NCI-H748 treated with DMSO at 0.1 percent for 48 hours (cell line): ENCODE measurements around the gene FGF19.
A peak's percentile ranks its signal among the peaks of the same experiment; 100 is the strongest.

Experiments
- DNase-seq: peaks from one replicate; lab custom pipeline; 2025; lab: John Stamatoyannopoulos, UW

The FGF19 gene

GRCh38 chr11:69670158-69670845 is 33.5 kb downstream of the FGF19 start:
- DNase-seq = peak; percentile 54

GRCh38 chr11:69669486-69669885 is 34.3 kb downstream of the FGF19 start:
- no peak for DNase-seq

- peak; percentile 68 for DNase-seq
Measured at GRCh38 chr11:69667619-69668604, 35.9 kb downstream of the FGF19 start.

- no peak for DNase-seq
Measured at GRCh38 chr11:69666752-69667536, 36.9 kb downstream of the FGF19 start.

GRCh38 chr11:69666261-69666660 is 37.6 kb downstream of the FGF19 start:
- DNase-seq = no peak

- no peak for DNase-seq
Measured at GRCh38 chr11:69665669-69666068, 38.2 kb downstream of the FGF19 start.

GRCh38 chr11:69664901-69665300 is 38.9 kb downstream of the FGF19 start:
- DNase-seq = no peak

GRCh38 chr11:69664103-69664775 is 39.6 kb downstream of the FGF19 start:
- DNase-seq = no peak

GRCh38 chr11:69663326-69663725 is 40.5 kb downstream of the FGF19 start:
- no peak for DNase-seq

GRCh38 chr11:69662806-69663205 is 41.0 kb downstream of the FGF19 start:
- no peak for DNase-seq

- no peak for DNase-seq
Measured at GRCh38 chr11:69662021-69662698, 41.7 kb downstream of the FGF19 start.

- DNase-seq = no peak
Measured at GRCh38 chr11:69661413-69661715, 42.5 kb downstream of the FGF19 start.

- DNase-seq = no peak
Measured at GRCh38 chr11:69660001-69660500, 43.8 kb downstream of the FGF19 start.

- no peak for DNase-seq
Measured at GRCh38 chr11:69659591-69659990, 44.2 kb downstream of the FGF19 start.

GRCh38 chr11:69658626-69659450 is 45.0 kb downstream of the FGF19 start:
- DNase-seq = no peak

GRCh38 chr11:69657911-69658625 is 45.8 kb downstream of the FGF19 start:
- no peak for DNase-seq

GRCh38 chr11:69657456-69657910 is 46.3 kb downstream of the FGF19 start:
- DNase-seq = no peak

- no peak for DNase-seq
Measured at GRCh38 chr11:69656536-69657455, 47.0 kb downstream of the FGF19 start.
